SK-N-SH (cell line): ENCODE results near the gene POU2F3.

Source experiments
- EP300 ChIP-seq, 2 experiments: IDR thresholded peaks; 2 replicates each; pipeline versions ENCODE4 v1.4.0 to v1.6.1; 2012; ENCODE audit warnings: borderline replicate concordance in 1 of 2, low read depth in 1 of 2, low read length in 1 of 2
- EZH2phosphoT487 ChIP-seq: fragments of 200-600 bp; sonication (generic); IDR thresholded peaks from 2 replicates; pipeline ENCODE4 v1.6.1; 2017; ENCODE audit warnings: low read depth, mixed run types, mild to moderate bottlenecking, antibody characterized with exemption, moderate library complexity, borderline replicate concordance
- FOXJ3 ChIP-seq: sonication (generic); formaldehyde crosslinking; IDR thresholded peaks from 2 replicates; pipeline ENCODE4 v1.5.1; 2020; ENCODE audit warnings: mild to moderate bottlenecking, missing genetic modification reagents
- IRF3 ChIP-seq: fragments of 150-350 bp; IDR thresholded peaks from 2 replicates; pipeline ENCODE4 v1.6.1; 2016; ENCODE audit warnings: mild to moderate bottlenecking, low read depth, low read length
- TAF1 ChIP-seq: IDR thresholded peaks from 2 replicates; pipeline ENCODE4 v1.6.1; 2012; ENCODE audit warnings: low read depth, mild to moderate bottlenecking, low read length, moderate library complexity, borderline replicate concordance
- TF ChIP-seq, protein P1 (sequence below): fragments of 150-350 bp; IDR thresholded peaks from 2 replicates; pipeline ENCODE4 v1.6.1; 2017; ENCODE audit warnings: antibody characterized with exemption, low read length, low read depth, borderline replicate concordance

DNA sequence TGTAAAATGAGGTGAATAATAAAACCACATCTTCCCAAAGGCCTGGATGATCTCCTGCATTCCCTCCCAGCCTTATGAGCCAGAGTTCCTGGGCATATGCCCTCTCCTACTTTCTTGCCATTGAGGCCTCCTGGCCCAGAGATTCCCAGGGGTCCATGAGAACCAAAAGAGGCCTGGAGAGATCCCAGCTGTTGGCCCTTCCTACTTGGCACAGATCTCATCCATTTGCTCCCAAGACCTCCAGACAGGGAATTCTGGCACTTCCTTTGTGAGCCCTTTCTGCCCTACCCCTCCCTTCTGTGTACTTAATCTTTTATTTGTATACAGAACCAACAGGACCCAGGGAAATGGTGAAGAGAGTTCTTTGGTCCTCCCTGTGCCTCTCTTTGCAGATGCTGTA, 21.4 kb downstream of the POU2F3 start:
- TF ChIP-seq IRF3 (no peak), FOXJ3 (no peak), TAF1 (no peak), EP300 (IDR thresholded peaks at IDR 0.05; ENCODE audit: borderline replicate concordance in 1 of 2, low read depth in 1 of 2, low read length in 1 of 2) (no peak), EZH2phosphoT487 (no peak)
- TF ChIP-seq, protein P1, sequence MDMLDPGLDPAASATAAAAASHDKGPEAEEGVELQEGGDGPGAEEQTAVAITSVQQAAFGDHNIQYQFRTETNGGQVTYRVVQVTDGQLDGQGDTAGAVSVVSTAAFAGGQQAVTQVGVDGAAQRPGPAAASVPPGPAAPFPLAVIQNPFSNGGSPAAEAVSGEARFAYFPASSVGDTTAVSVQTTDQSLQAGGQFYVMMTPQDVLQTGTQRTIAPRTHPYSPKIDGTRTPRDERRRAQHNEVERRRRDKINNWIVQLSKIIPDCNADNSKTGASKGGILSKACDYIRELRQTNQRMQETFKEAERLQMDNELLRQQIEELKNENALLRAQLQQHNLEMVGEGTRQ = no peak
